SK-N-SH (cell line): Measurements from ENCODE around the gene ZC3H12A. TPM values are rescaled to one million over a fixed set of nuclear protein-coding genes. Genes with fewer than 3 reads are reported as not detected.

ENCODE experiments used
- CTCF ChIA-PET: fragments of 300-600, 350-600 bp; formaldehyde crosslinking; extraction: SDS; loops from one replicate; lab custom pipeline; 2021; lab: Yijun Ruan, JAX
- POLR2A ChIA-PET: fragments of 350-600 bp; sonication (Branson Sonifier 250); formaldehyde crosslinking; extraction: SDS; loops from one replicate; lab custom pipeline; 2020; ENCODE audit warnings: antibody characterized with exemption, inconsistent platforms; lab: Yijun Ruan, JAX
- DNase-seq: peaks from one replicate; pipeline ENCODE4 v3.0.0; 2012
- H2AFZ ChIP-seq: fragments of 200-600 bp; sonication (generic); 2 replicates; pipeline ENCODE4 v1.8.1; 2016; ENCODE audit warnings: antibody characterized with exemption, mild to moderate bottlenecking, low read depth
- H3F3A ChIP-seq: fragments of 200-600 bp; sonication (generic); replicated peaks from 2 replicates; pipeline ENCODE3; 2016; ENCODE audit warnings: antibody characterized with exemption, mild to moderate bottlenecking; ENCODE audit not compliant: insufficient read depth
- H3K27ac ChIP-seq, 2 experiments: fragments of 200-500 bp in 1 of 2; fragments of 200-600 bp in 1 of 2; sonication (Bioruptor generic) in 1 of 2; sonication (generic), shearing (Covaris generic) in 1 of 2; 2 replicates each; pipeline versions ENCODE4 v1.5.1 to v1.6.1; 2014 to 2016; ENCODE audit warnings: low read depth in 2 of 2, inconsistent platforms in 1 of 2, low read length in 1 of 2, mild to moderate bottlenecking in 1 of 2, mixed read lengths in 1 of 2
- H3K27me3 ChIP-seq: fragments of 200-600 bp; sonication (generic), shearing (Covaris generic); 2 replicates; pipeline ENCODE4 v1.6.1; 2016; ENCODE audit warnings: mixed run types; ENCODE audit not compliant: insufficient read depth
- H3K36me3 ChIP-seq, 2 experiments: fragments of 200-500 bp in 1 of 2; fragments of 200-600 bp in 1 of 2; sonication (Bioruptor generic) in 1 of 2; sonication (generic) in 1 of 2; replicated peaks in 1 of 2; 2 replicates each; pipeline versions ENCODE3 to v1.5.1; 2014 to 2016; ENCODE audit warnings: low read length in 1 of 2, mild to moderate bottlenecking in 1 of 2; ENCODE audit not compliant: insufficient read depth in 2 of 2, control insufficient read depth in 1 of 2
- H3K4me1 ChIP-seq, 2 experiments: fragments of 200-500 bp in 1 of 2; fragments of 200-600 bp in 1 of 2; sonication (Bioruptor generic) in 1 of 2; sonication (generic), shearing (Covaris generic) in 1 of 2; 2 replicates each; pipeline versions ENCODE4 v1.5.1 to v1.6.1; 2014 to 2016; ENCODE audit warnings: low read depth in 1 of 2, low read length in 1 of 2, mixed run types in 1 of 2; ENCODE audit not compliant: insufficient read depth in 2 of 2, control insufficient read depth in 1 of 2
- H3K4me2 ChIP-seq: fragments of 200-600 bp; sonication (generic), shearing (Covaris generic); 2 replicates; pipeline ENCODE4 v1.6.1; 2017; ENCODE audit warnings: mixed run types
- H3K4me3 ChIP-seq, 2 experiments: fragments of 200-500 bp in 1 of 2; fragments of 200-600 bp in 1 of 2; sonication (Bioruptor generic) in 1 of 2; sonication (generic), shearing (Covaris generic) in 1 of 2; 2 replicates each; pipeline versions ENCODE4 v1.5.1 to v1.8.1; 2014 to 2016; ENCODE audit warnings: low read depth in 2 of 2, inconsistent platforms in 1 of 2, low read length in 1 of 2, mild to moderate bottlenecking in 1 of 2, mixed read lengths in 1 of 2, moderate library complexity in 1 of 2
- H3K79me2 ChIP-seq: fragments of 200-600 bp; sonication (generic); 2 replicates; pipeline ENCODE4 v1.8.1; 2017; ENCODE audit warnings: mild to moderate bottlenecking; ENCODE audit not compliant: insufficient read depth
- H3K9ac ChIP-seq: fragments of 200-600 bp; sonication (generic); 2 replicates; pipeline ENCODE4 v1.6.1; 2017; ENCODE audit warnings: mixed run types
- H3K9me2 ChIP-seq: fragments of 200-600 bp; sonication (generic); 2 replicates; pipeline ENCODE4 v1.6.1; 2017; ENCODE audit warnings: mixed run types
- H3K9me3 ChIP-seq: fragments of 200-600 bp; sonication (generic); 2 replicates; pipeline ENCODE4 v1.6.1; 2017; ENCODE audit warnings: mixed run types, mild to moderate bottlenecking, moderate library complexity
- H4K20me1 ChIP-seq: fragments of 200-600 bp; sonication (generic); 2 replicates; pipeline ENCODE4 v1.6.1; 2017; ENCODE audit warnings: mild to moderate bottlenecking, mixed run types; ENCODE audit not compliant: insufficient read depth
- ELF1 ChIP-seq: IDR thresholded peaks from 2 replicates; pipeline ENCODE4 v1.4.0; 2012
- EP300 ChIP-seq, 2 experiments: IDR thresholded peaks; 2 replicates each; pipeline versions ENCODE4 v1.4.0 to v1.6.1; 2012; ENCODE audit warnings: borderline replicate concordance in 1 of 2, low read depth in 1 of 2, low read length in 1 of 2
- FOSL2 ChIP-seq: IDR thresholded peaks from 2 replicates; pipeline ENCODE4 v1.4.0; 2012; ENCODE audit warnings: low read depth, mild to moderate bottlenecking, moderate library complexity, borderline replicate concordance
- FOXM1 ChIP-seq: IDR thresholded peaks from 2 replicates; pipeline ENCODE4 v1.4.0; 2012; ENCODE audit warnings: low read depth, mild to moderate bottlenecking
- GATA2 ChIP-seq: sonication (generic); formaldehyde crosslinking; IDR thresholded peaks from 2 replicates; pipeline ENCODE4 v1.5.0; 2020; ENCODE audit warnings: mild to moderate bottlenecking, missing genetic modification reagents
- JUND ChIP-seq: IDR thresholded peaks from 2 replicates; pipeline ENCODE4 v1.4.0; 2012
- MXI1 ChIP-seq: IDR thresholded peaks from 2 replicates; pipeline ENCODE4 v1.6.1; 2012; ENCODE audit warnings: mild to moderate bottlenecking, low read depth, low read length, improper control_type of control experiment
- NFIC ChIP-seq: IDR thresholded peaks from 2 replicates; pipeline ENCODE4 v1.4.0; 2012; ENCODE audit warnings: borderline replicate concordance
- NRF1 ChIP-seq: IDR thresholded peaks from 2 replicates; pipeline ENCODE4 v1.6.1; 2012; ENCODE audit warnings: low read depth, mild to moderate bottlenecking, low read length
- RCOR1 ChIP-seq: fragments of 150-350 bp; IDR thresholded peaks from 2 replicates; pipeline ENCODE4 v1.6.1; 2017; ENCODE audit warnings: antibody characterized with exemption, low read length
- RFX5 ChIP-seq: IDR thresholded peaks from 2 replicates; pipeline ENCODE4 v1.6.1; 2012; ENCODE audit warnings: mild to moderate bottlenecking, improper control_type of control experiment, low read length
- SMC3 ChIP-seq: IDR thresholded peaks from 2 replicates; pipeline ENCODE4 v1.6.1; 2012; ENCODE audit warnings: low read depth, low read length, improper control_type of control experiment
- TAF1 ChIP-seq: IDR thresholded peaks from 2 replicates; pipeline ENCODE4 v1.6.1; 2012; ENCODE audit warnings: low read depth, mild to moderate bottlenecking, low read length, moderate library complexity, borderline replicate concordance
- TEAD4 ChIP-seq: IDR thresholded peaks from 2 replicates; pipeline ENCODE4 v1.4.0; 2012; ENCODE audit warnings: mild to moderate bottlenecking, borderline replicate concordance; ENCODE audit not compliant: insufficient read depth
- YY1 ChIP-seq: IDR thresholded peaks from 2 replicates; pipeline ENCODE4 v1.4.0; 2012; ENCODE audit warnings: low read depth, mild to moderate bottlenecking
- WGBS: methylation state at CpG from one replicate; pipeline ENCODE4 v1.1.6; 2017; ENCODE audit warnings: low lambda C conversion rate; 5-methylcytosine and 5-hydroxymethylcytosine counted together
- polyA plus RNA-seq, 3 experiments: library from polyadenylated mRNA; depleted of rRNA; stranded (reverse); fragments of >200 nt; gene quantifications; 2 replicates each; pipeline ENCODE4 v1.2.3, GENCODE V29; 2012
- TF ChIP-seq, protein P1 (sequence below): IDR thresholded peaks from 2 replicates; pipeline ENCODE4 v1.4.0; 2012; ENCODE audit warnings: low read depth, borderline replicate concordance
- TF ChIP-seq, protein P2 (sequence below): fragments of 200-600 bp; sonication (generic); IDR thresholded peaks from 2 replicates; pipeline ENCODE4 v1.6.1; 2017; ENCODE audit warnings: antibody characterized with exemption, mild to moderate bottlenecking, moderate library complexity
- TF ChIP-seq, protein P3 (sequence below): IDR thresholded peaks from 2 replicates; pipeline ENCODE4 v1.6.1; 2012; ENCODE audit warnings: mild to moderate bottlenecking, low read depth, low read length, moderate library complexity
- TF ChIP-seq, protein P4 (sequence below): IDR thresholded peaks from 2 replicates; pipeline ENCODE4 v1.4.0; 2012; ENCODE audit warnings: low read depth, borderline replicate concordance

ZC3H12A gene
- polyA plus RNA-seq, 1 of the 3 experiments (the other 2 are of a cell fraction): 8.9 TPM

DNA sequence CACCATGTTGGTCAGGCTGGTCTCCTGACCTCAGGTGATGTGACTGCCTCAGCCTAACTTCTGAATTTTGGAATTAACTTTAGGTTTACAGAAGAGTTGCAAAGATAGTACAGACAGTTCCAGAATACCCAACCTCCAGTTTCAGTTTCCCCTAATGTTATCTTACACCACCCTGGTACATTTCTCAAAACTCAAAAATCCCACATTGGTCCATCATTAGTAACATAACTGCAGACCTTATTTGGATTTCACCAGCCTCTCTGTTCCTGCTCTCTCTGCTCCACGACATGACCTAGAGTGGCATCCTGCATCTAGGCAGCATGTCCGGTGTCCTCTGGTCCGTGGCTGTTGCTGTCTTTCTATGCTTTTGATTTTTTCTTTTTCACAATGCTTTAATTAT is 5.0 kb upstream of the ZC3H12A start (continued):
- TF ChIP-seq FOSL2 (no peak), SMC3 (no peak), YY1 (no peak), JUND (no peak), NRF1 (no peak), GATA2 (CRISPR knock-in tag) (no peak), RFX5 (no peak), TAF1 (no peak)
- TF ChIP-seq, protein P1, sequence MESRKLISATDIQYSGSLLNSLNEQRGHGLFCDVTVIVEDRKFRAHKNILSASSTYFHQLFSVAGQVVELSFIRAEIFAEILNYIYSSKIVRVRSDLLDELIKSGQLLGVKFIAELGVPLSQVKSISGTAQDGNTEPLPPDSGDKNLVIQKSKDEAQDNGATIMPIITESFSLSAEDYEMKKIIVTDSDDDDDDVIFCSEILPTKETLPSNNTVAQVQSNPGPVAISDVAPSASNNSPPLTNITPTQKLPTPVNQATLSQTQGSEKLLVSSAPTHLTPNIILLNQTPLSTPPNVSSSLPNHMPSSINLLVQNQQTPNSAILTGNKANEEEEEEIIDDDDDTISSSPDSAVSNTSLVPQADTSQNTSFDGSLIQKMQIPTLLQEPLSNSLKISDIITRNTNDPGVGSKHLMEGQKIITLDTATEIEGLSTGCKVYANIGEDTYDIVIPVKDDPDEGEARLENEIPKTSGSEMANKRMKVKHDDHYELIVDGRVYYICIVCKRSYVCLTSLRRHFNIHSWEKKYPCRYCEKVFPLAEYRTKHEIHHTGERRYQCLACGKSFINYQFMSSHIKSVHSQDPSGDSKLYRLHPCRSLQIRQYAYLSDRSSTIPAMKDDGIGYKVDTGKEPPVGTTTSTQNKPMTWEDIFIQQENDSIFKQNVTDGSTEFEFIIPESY: no peak

DNA sequence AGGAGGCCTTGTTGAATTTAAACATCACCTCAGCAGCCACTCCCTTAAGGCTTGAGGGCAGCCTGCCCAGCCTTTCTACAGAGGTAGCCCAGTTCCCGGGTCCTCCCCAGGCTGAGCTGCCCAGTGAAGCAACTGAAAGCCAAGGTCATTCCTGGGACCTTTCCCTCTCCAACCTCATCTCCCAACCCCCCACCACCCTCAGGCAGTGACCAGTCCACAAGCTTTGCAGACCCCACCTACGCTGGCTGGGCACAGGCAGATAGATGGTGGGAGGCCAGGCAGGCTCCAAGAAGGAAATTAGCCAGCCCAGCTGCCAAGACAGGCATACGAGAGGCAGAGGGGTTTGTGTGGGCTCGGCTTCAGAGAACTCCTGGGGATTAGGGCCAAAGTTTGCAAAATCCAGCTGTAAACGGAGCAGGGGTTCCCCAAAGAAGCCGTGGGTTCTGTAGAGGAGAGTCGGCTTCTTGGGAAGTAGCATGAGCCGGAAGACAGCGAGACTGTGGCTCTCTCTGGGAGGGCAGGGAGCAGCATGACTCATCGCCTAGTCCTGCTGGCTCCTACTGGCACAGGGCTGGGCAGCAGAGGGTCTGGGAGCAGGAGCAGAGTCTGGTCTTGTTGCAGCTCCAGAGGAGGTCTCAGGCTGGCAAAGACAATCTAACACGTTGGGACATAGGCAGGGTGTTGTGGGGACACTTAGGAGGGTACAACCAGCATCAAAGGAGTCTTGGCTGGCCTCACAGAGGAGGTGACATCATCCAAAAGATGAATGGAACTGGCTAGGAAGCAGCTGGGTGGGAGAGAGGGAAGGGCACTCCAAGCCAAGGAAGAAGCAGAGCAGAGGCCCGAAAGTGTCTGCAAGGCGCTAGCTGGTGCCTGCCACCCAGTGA is 2.8 kb upstream of the ZC3H12A start:
- Histone ChIP-seq H3K4me2 (peak overlapping the region; percentile 93), H3K27me3 (no peaks in the 10 kb centered on the region), H2AFZ (peak overlapping the region; percentile 58), H3K4me1 (peaks cover 41 to 46% of the 10 kb centered on the region in 2 experiments), H3K9me3 (no peaks in the 10 kb centered on the region), H3K27ac (peak overlapping the region; percentile 89 to 92), H3F3A (peaks cover 23% of the 10 kb centered on the region), H3K36me3 (no peaks in the 10 kb centered on the region), H4K20me1 (no peaks in the 10 kb centered on the region), H3K9ac (peak overlapping the region; percentile 75), H3K9me2 (no peaks in the 10 kb centered on the region), H3K79me2 (peaks cover 42% of the 10 kb centered on the region), H3K4me3 (peak overlapping the region; percentile 26 to 51)
- POLR2A ChIA-PET: interaction anchor here (1.0 kb wide), 2 partner anchors 14 to 43 kb away, joined by 3 to 4 read pairs; partner anchors contain the start of gene MEAF6
- DNase-seq: peak; percentile 80
- 4% methylated on average over 12 of the region's 13 CpGs for whole genome bisulfite sequencing
- CTCF ChIA-PET: interaction anchor here (1.5 to 18.1 kb wide), 4 partner anchors 14 to 43 kb away, joined by 3 to 170 read pairs (median 65); partner anchors contain the start of gene MEAF6
- TF ChIP-seq RCOR1 (no peak), MXI1 (peak; percentile 42; the same call in 1 of the 2 replicates), YY1 (no peak), TEAD4 (no peak), FOSL2 (peak; percentile 95), JUND (peak; percentile 91), EP300 (IDR thresholded peaks at IDR 0.05; ENCODE audit: borderline replicate concordance in 1 of 2, low read depth in 1 of 2, low read length in 1 of 2) (no peak), FOXM1 (no peak), ELF1 (peak; percentile 54), NFIC (peak; percentile 58)
- TF ChIP-seq, protein P2, sequence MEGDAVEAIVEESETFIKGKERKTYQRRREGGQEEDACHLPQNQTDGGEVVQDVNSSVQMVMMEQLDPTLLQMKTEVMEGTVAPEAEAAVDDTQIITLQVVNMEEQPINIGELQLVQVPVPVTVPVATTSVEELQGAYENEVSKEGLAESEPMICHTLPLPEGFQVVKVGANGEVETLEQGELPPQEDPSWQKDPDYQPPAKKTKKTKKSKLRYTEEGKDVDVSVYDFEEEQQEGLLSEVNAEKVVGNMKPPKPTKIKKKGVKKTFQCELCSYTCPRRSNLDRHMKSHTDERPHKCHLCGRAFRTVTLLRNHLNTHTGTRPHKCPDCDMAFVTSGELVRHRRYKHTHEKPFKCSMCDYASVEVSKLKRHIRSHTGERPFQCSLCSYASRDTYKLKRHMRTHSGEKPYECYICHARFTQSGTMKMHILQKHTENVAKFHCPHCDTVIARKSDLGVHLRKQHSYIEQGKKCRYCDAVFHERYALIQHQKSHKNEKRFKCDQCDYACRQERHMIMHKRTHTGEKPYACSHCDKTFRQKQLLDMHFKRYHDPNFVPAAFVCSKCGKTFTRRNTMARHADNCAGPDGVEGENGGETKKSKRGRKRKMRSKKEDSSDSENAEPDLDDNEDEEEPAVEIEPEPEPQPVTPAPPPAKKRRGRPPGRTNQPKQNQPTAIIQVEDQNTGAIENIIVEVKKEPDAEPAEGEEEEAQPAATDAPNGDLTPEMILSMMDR: no peak
- TF ChIP-seq, protein P1: no peak
- TF ChIP-seq, protein P3, sequence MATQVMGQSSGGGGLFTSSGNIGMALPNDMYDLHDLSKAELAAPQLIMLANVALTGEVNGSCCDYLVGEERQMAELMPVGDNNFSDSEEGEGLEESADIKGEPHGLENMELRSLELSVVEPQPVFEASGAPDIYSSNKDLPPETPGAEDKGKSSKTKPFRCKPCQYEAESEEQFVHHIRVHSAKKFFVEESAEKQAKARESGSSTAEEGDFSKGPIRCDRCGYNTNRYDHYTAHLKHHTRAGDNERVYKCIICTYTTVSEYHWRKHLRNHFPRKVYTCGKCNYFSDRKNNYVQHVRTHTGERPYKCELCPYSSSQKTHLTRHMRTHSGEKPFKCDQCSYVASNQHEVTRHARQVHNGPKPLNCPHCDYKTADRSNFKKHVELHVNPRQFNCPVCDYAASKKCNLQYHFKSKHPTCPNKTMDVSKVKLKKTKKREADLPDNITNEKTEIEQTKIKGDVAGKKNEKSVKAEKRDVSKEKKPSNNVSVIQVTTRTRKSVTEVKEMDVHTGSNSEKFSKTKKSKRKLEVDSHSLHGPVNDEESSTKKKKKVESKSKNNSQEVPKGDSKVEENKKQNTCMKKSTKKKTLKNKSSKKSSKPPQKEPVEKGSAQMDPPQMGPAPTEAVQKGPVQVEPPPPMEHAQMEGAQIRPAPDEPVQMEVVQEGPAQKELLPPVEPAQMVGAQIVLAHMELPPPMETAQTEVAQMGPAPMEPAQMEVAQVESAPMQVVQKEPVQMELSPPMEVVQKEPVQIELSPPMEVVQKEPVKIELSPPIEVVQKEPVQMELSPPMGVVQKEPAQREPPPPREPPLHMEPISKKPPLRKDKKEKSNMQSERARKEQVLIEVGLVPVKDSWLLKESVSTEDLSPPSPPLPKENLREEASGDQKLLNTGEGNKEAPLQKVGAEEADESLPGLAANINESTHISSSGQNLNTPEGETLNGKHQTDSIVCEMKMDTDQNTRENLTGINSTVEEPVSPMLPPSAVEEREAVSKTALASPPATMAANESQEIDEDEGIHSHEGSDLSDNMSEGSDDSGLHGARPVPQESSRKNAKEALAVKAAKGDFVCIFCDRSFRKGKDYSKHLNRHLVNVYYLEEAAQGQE: 0 out of 2 replicates have a peak, but pooled peaks have one; percentile 27
- TF ChIP-seq, protein P4, sequence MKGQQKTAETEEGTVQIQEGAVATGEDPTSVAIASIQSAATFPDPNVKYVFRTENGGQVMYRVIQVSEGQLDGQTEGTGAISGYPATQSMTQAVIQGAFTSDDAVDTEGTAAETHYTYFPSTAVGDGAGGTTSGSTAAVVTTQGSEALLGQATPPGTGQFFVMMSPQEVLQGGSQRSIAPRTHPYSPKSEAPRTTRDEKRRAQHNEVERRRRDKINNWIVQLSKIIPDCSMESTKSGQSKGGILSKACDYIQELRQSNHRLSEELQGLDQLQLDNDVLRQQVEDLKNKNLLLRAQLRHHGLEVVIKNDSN: no peak
